ACHN (cell line): ENCODE results near the gene MESP1.
A peak's percentile ranks its signal among the peaks of the same experiment; 100 is the strongest.
"Not testable (repeated sequence)": the region's sequence is repeated elsewhere in the genome, so short reads cannot be mapped to it uniquely, and the experiment has no call there.

Experiments
- DNase-seq: peaks from one replicate; pipeline ENCODE4 v3.0.0-alpha.2; 2015
- in situ Hi-C: cut with HindIII; loops from 2 replicates; pipeline ENCODE4 v1.10.0; 2017; ENCODE audit warnings: low sequenced_read_pairs, low pct_ligation_motif_present, low pct_unique_long_range_greater_than_20kb

Gene MESP1

GRCh38 chr15:89750560-89751542, at the start of gene MESP1:
MESP1 (minus strand) TSS chr15:89751249; CDS start chr15:89751231, 18 bp downstream.
- DNase-seq: peak; percentile 90
- in situ Hi-C loops: no loop called here

GRCh38 chr15:89799918-89800498, 49.0 kb upstream of the MESP1 start:
- in situ Hi-C loops: no loop called here
- no peak for DNase-seq

- in situ Hi-C loops: no loop called here
- DNase-seq: no peak
These were observed 48.2 kb upstream of the MESP1 start for GRCh38 chr15:89799011-89799911.

- no peak for DNase-seq
- in situ Hi-C loops: no loop called here
These were observed 46.7 kb upstream of the MESP1 start for GRCh38 chr15:89797678-89798201.

GRCh38 chr15:89795996-89796395, 44.9 kb upstream of the MESP1 start:
- in situ Hi-C loops: no loop called here
- DNase-seq: no peak

- in situ Hi-C loops: no loop called here
- no peak for DNase-seq
These were observed 43.7 kb upstream of the MESP1 start for GRCh38 chr15:89794627-89795241.

- in situ Hi-C loops: no loop called here
- DNase-seq: no peak
These were observed 41.2 kb upstream of the MESP1 start for GRCh38 chr15:89792106-89792805.

GRCh38 chr15:89790661-89791060, 39.6 kb upstream of the MESP1 start:
- DNase-seq: no peak
- in situ Hi-C loops: no loop called here

- DNase-seq: no peak
- in situ Hi-C loops: no loop called here
These were observed 39.2 kb upstream of the MESP1 start for GRCh38 chr15:89790206-89790605.

- DNase-seq, in situ Hi-C loops: not testable (repeated sequence)
These were observed 37.5 kb upstream of the MESP1 start for GRCh38 chr15:89788585-89788984.

- DNase-seq: no peak
- in situ Hi-C loops: no loop called here
These were observed 36.9 kb upstream of the MESP1 start for GRCh38 chr15:89787944-89788343.

- no peak for DNase-seq
- in situ Hi-C loops: no loop called here
These were observed 34.7 kb upstream of the MESP1 start for GRCh38 chr15:89785774-89786140.

GRCh38 chr15:89785064-89785773, 34.2 kb upstream of the MESP1 start:
- in situ Hi-C loops: no loop called here
- no peak for DNase-seq

GRCh38 chr15:89784686-89784960, 33.6 kb upstream of the MESP1 start:
- in situ Hi-C loops: no loop called here
- no peak for DNase-seq

GRCh38 chr15:89783861-89784685, 33.0 kb upstream of the MESP1 start:
- in situ Hi-C loops: no loop called here
- no peak for DNase-seq

GRCh38 chr15:89783111-89783860, 32.2 kb upstream of the MESP1 start:
- in situ Hi-C loops: no loop called here
- DNase-seq: no peak
